GM10248 (cell line): Measurements from ENCODE around the gene GPR62.
"Not testable (repeated sequence)": the region's sequence is repeated elsewhere in the genome, so short reads cannot be mapped to it uniquely, and the experiment has no call there.

Source experiments
- CTCF ChIA-PET: fragments of 300-600 bp; sonication (Branson Sonifier 250); formaldehyde crosslinking; extraction: SDS; loops from one replicate; lab custom pipeline; 2021; ENCODE audit warnings: antibody characterized with exemption; lab: Yijun Ruan, JAX
- POLR2A ChIA-PET: fragments of 350-650 bp; sonication (Branson Sonifier 250); formaldehyde crosslinking; extraction: SDS; loops from one replicate; lab custom pipeline; 2020; ENCODE audit warnings: antibody characterized with exemption; lab: Yijun Ruan, JAX
- DNase-seq: peaks from one replicate; pipeline ENCODE4 v3.0.0; 2012; ENCODE audit errors: extremely low spot score
- CTCF ChIP-seq: IDR thresholded peaks from 2 replicates; pipeline ENCODE4 v1.5.1; 2012; ENCODE audit warnings: mild to moderate bottlenecking, low read depth; ENCODE audit errors: extremely low read depth, missing control alignments, control extremely low read depth

The GPR62 gene

GRCh38 chr3:51985063-51985462 is 29.9 kb downstream of the GPR62 start:
- ChIA-PET CTCF (interaction anchor here (1.2 to 4.6 kb wide), 2 partner anchors 9 to 11 kb away, joined by 3 to 64 read pairs; partner anchors contain the start of genes ABHD14A and ABHD14B), POLR2A (interaction anchor here (3.4 kb wide), 1 partner anchor 8 kb away, joined by 30 read pairs; no protein-coding TSS in a partner anchor)
- TF ChIP-seq CTCF: no peak
- no peak for DNase-seq

GRCh38 chr3:51986010-51986947 is 31.1 kb downstream of the GPR62 start:
- POLR2A ChIA-PET: interaction anchor here (0.9 to 1.8 kb wide), 2 partner anchors 10 kb away, joined by 4 to 6 read pairs; partner anchors contain the start of gene RPL29
- TF ChIP-seq CTCF: no peak
- DNase-seq: no peak
- CTCF ChIA-PET: interaction anchor here (1.7 to 2.4 kb wide), 2 partner anchors 13 to 15 kb away, joined by 9 read pairs; partner anchors contain the start of gene ABHD14B

GRCh38 chr3:51987568-51987967 is 32.4 kb downstream of the GPR62 start:
- DNase-seq: no peak
- CTCF ChIA-PET: interaction anchor here (1.7 to 2.4 kb wide), 2 partner anchors 13 to 14 kb away, joined by 9 read pairs; partner anchors contain the start of gene ABHD14B
- POLR2A ChIA-PET: interaction anchor here (0.9 to 1.8 kb wide), 2 partner anchors 8 to 11 kb away, joined by 4 to 6 read pairs; partner anchors contain the start of gene RPL29

GRCh38 chr3:51988286-51989146 is 33.3 kb downstream of the GPR62 start:
- no peak for DNase-seq
- ChIA-PET POLR2A (no interaction called here), CTCF (no interaction called here)
- no peak for TF ChIP-seq CTCF

More at GRCh38 chr3:51987568-51987967, 32.4 kb downstream of the GPR62 start:
- TF ChIP-seq CTCF: no peak

- CTCF ChIA-PET: interaction anchor here (3.2 to 3.3 kb wide), 2 partner anchors 12 to 49 kb away, joined by 12 to 22 read pairs; partner anchors contain the start of genes PARP3 and RRP9
These were observed 35.4 kb downstream of the GPR62 start for GRCh38 chr3:51990501-51990971.

GRCh38 chr3:51992017-51992682 is 37.0 kb downstream of the GPR62 start:
- no peak for TF ChIP-seq CTCF
- CTCF ChIA-PET: interaction anchor here (1.0 to 4.3 kb wide), 6 partner anchors 10 to 233 kb away, joined by 3 to 22 read pairs (median 16); partner anchors contain the start of genes ABHD14A, ABHD14B, ACY1 and PARP3
- no peak for DNase-seq
- POLR2A ChIA-PET: interaction anchor here (0.6 to 3.4 kb wide), 3 partner anchors 9 to 49 kb away, joined by 3 to 30 read pairs (median 3); partner anchors contain the start of genes ABHD14B and ACY1

More at GRCh38 chr3:51990501-51990971, 35.4 kb downstream of the GPR62 start:
- POLR2A ChIA-PET: interaction anchor here (0.7 to 0.9 kb wide), 3 partner anchors 8 to 68 kb away, joined by 3 to 4 read pairs (median 3); no protein-coding TSS in a partner anchor
- DNase-seq: not testable (repeated sequence)

- ChIA-PET CTCF (interaction anchor here (2.8 to 4.3 kb wide), 5 partner anchors 9 to 60 kb away, joined by 12 to 22 read pairs (median 19); partner anchors contain the start of genes ABHD14A, ABHD14B, ACY1 and PARP3), POLR2A (interaction anchor here (3.4 kb wide), 1 partner anchor 10 kb away, joined by 30 read pairs; the partner anchor contains the start of gene ACY1)
- not testable (repeated sequence) for DNase-seq
These were observed 38.5 kb downstream of the GPR62 start for GRCh38 chr3:51993657-51994056.
